T-helper 9 cell (primary cell): ENCODE measurements around the gene FLNC.
A peak's percentile ranks its signal among the peaks of the same experiment; 100 is the strongest.

Source experiments
- DNase-seq: peaks from one replicate; pipeline ENCODE4 v3.0.0-alpha.2; 2020

The FLNC gene

GRCh38 chr7:128831994-128832879 lies 2.0 kb downstream of the FLNC start:
- DNase-seq, result no peak

- DNase-seq, result no peak
These were observed 2.6 kb downstream of the FLNC start for GRCh38 chr7:128832880-128833147.

- DNase-seq, result no peak
These were observed 3.1 kb downstream of the FLNC start for GRCh38 chr7:128833148-128833945.

GRCh38 chr7:128833946-128834325 lies 3.7 kb downstream of the FLNC start:
- DNase-seq, result no peak

- no peak for DNase-seq
These were observed 5.1 kb downstream of the FLNC start for GRCh38 chr7:128835231-128835751.

GRCh38 chr7:128835790-128836641 lies 5.8 kb downstream of the FLNC start:
- no peak for DNase-seq

- no peak for DNase-seq
These were observed 6.6 kb downstream of the FLNC start for GRCh38 chr7:128836729-128837348.

- DNase-seq, result no peak
These were observed 7.3 kb downstream of the FLNC start for GRCh38 chr7:128837521-128837921.

- DNase-seq, result no peak
These were observed 8.0 kb downstream of the FLNC start for GRCh38 chr7:128838109-128838779.

- no peak for DNase-seq
These were observed 8.9 kb downstream of the FLNC start for GRCh38 chr7:128838981-128839731.

- no peak for DNase-seq
These were observed 9.6 kb downstream of the FLNC start for GRCh38 chr7:128839751-128840177.

- no peak for DNase-seq
These were observed 10.3 kb downstream of the FLNC start for GRCh38 chr7:128840326-128841170.

GRCh38 chr7:128841171-128841690 lies 11.0 kb downstream of the FLNC start:
- no peak for DNase-seq

GRCh38 chr7:128841921-128842673 lies 11.9 kb downstream of the FLNC start:
- DNase-seq, result peak; percentile 50

GRCh38 chr7:128842674-128843641 lies 12.8 kb downstream of the FLNC start:
- DNase-seq, result no peak

GRCh38 chr7:128843938-128844621 lies 13.9 kb downstream of the FLNC start:
- DNase-seq, result no peak

- no peak for DNase-seq
These were observed 14.6 kb downstream of the FLNC start for GRCh38 chr7:128844777-128845311.
